Measurements from ENCODE around the gene TRAF3IP1.
"Not testable (repeated sequence)": the region's sequence is repeated elsewhere in the genome, so short reads cannot be mapped to it uniquely, and the experiment has no call there.

TRAF3IP1 gene

GRCh38 chr2:238271061-238271554 lies 49.2 kb upstream of the TRAF3IP1 start:
- TF ChIP-seq CSRNP3 (CRISPR knock-in tag; IDR thresholded peaks at IDR 0.05) (no peak), CSDC2 (CRISPR knock-in tag; IDR thresholded peaks at IDR 0.05) (no peak), OSR1 (CRISPR knock-in tag; IDR thresholded peaks at IDR 0.05) (no peak)

GRCh38 chr2:238271686-238272085 lies 48.6 kb upstream of the TRAF3IP1 start:
- not testable (repeated sequence) for ATAC-seq

More at GRCh38 chr2:238271061-238271554, 49.2 kb upstream of the TRAF3IP1 start:
- no peak for ATAC-seq

GRCh38 chr2:238272156-238272555 lies 48.2 kb upstream of the TRAF3IP1 start:
- TF ChIP-seq ESRRG (CRISPR knock-in tag; IDR thresholded peaks at IDR 0.05), result no peak
- no peak for TF ChIP-seq PATZ1 (CRISPR knock-in tag; IDR thresholded peaks at IDR 0.05; ENCODE audit: borderline replicate concordance)
- TF ChIP-seq ZFP3 (CRISPR knock-in tag; IDR thresholded peaks at IDR 0.05), result no peak
- no peak for TF ChIP-seq ISL1 (CRISPR knock-in tag; IDR thresholded peaks at IDR 0.05)
- TF ChIP-seq TSHZ2 (CRISPR knock-in tag; IDR thresholded peaks at IDR 0.05), result no peak
- no peak for TF ChIP-seq CSRNP3 (CRISPR knock-in tag; IDR thresholded peaks at IDR 0.05)
- TF ChIP-seq ARNTL (CRISPR knock-in tag; IDR thresholded peaks at IDR 0.05; ENCODE audit: borderline replicate concordance, low read depth), result no peak
- no peak for ATAC-seq

- ATAC-seq, result not testable (repeated sequence)
Measured at GRCh38 chr2:238273433-238273832, 46.9 kb upstream of the TRAF3IP1 start.

GRCh38 chr2:238274152-238274865 lies 46.0 kb upstream of the TRAF3IP1 start:
- no peak for TF ChIP-seq ZNF8 (CRISPR knock-in tag; IDR thresholded peaks at IDR 0.05)
- TF ChIP-seq ZC3H10 (CRISPR knock-in tag; IDR thresholded peaks at IDR 0.05), result no peak
- TF ChIP-seq ZFP3 (CRISPR knock-in tag; IDR thresholded peaks at IDR 0.05), result no peak
- ATAC-seq, result no peak

- no peak for ATAC-seq
- TF ChIP-seq ESRRG (CRISPR knock-in tag; IDR thresholded peaks at IDR 0.05) (no peak), PATZ1 (CRISPR knock-in tag; IDR thresholded peaks at IDR 0.05; ENCODE audit: borderline replicate concordance) (no peak), POU6F1 (CRISPR knock-in tag; IDR thresholded peaks at IDR 0.05; ENCODE audit: borderline replicate concordance, low read depth) (no peak), PPARA (CRISPR knock-in tag; IDR thresholded peaks at IDR 0.05; ENCODE audit: borderline replicate concordance) (no peak), BACH2 (CRISPR knock-in tag; IDR thresholded peaks at IDR 0.05; ENCODE audit: borderline replicate concordance) (no peak), ISL1 (CRISPR knock-in tag; IDR thresholded peaks at IDR 0.05) (no peak), ZC3H10 (CRISPR knock-in tag; IDR thresholded peaks at IDR 0.05) (no peak), GLIS3 (CRISPR knock-in tag; IDR thresholded peaks at IDR 0.05) (no peak), CSRNP3 (CRISPR knock-in tag; IDR thresholded peaks at IDR 0.05) (no peak), ZFP3 (CRISPR knock-in tag; IDR thresholded peaks at IDR 0.05) (no peak), ARNTL (CRISPR knock-in tag; IDR thresholded peaks at IDR 0.05; ENCODE audit: borderline replicate concordance, low read depth) (no peak), ZNF70 (CRISPR knock-in tag; IDR thresholded peaks at IDR 0.05) (no peak)
Measured at GRCh38 chr2:238277695-238278094, 42.6 kb upstream of the TRAF3IP1 start.
